Subcutaneous abdominal adipose tissue (tissue), 5 donors: ENCODE results near the gene YWHAG.
"Not testable (repeated sequence)": the region's sequence is repeated elsewhere in the genome, so short reads cannot be mapped to it uniquely, and the experiment has no call there.

Experiments
- H3K27ac ChIP-seq: one replicate; pipeline ENCODE4 v1.7.0; 2013; ENCODE audit warnings: low read depth, mild to moderate bottlenecking, inconsistent platforms, low read length, moderate library complexity
- H3K27me3 ChIP-seq, 5 donors: one replicate each; pipeline ENCODE4 v1.7.0; 2013; ENCODE audit warnings: low read length in 5 of 5, inconsistent platforms in 1 of 5; ENCODE audit not compliant: control insufficient read depth in 5 of 5, insufficient read depth in 4 of 5
- H3K36me3 ChIP-seq, 5 donors: one replicate each; pipeline ENCODE4 v1.7.0; 2013; ENCODE audit warnings: low read length in 5 of 5; ENCODE audit not compliant: control insufficient read depth in 5 of 5, insufficient read depth in 5 of 5
- H3K4me1 ChIP-seq, 5 donors: one replicate each; pipeline ENCODE4 v1.7.0; 2013; ENCODE audit warnings: low read length in 5 of 5, mild to moderate bottlenecking in 3 of 5, moderate library complexity in 1 of 5; ENCODE audit not compliant: control insufficient read depth in 5 of 5, insufficient read depth in 5 of 5
- H3K4me3 ChIP-seq, 5 donors: one replicate each; pipeline ENCODE4 v1.7.0; 2013; ENCODE audit warnings: low read length in 5 of 5, low read depth in 1 of 5
- H3K9ac ChIP-seq, 5 donors: one replicate each; pipeline ENCODE4 v1.7.0; 2013; ENCODE audit warnings: low read length in 5 of 5, mild to moderate bottlenecking in 4 of 5, moderate library complexity in 3 of 5
- H3K9me3 ChIP-seq, 5 donors: one replicate each; pipeline ENCODE4 v1.7.0; 2013; ENCODE audit warnings: low read length in 5 of 5; ENCODE audit not compliant: control insufficient read depth in 5 of 5
- donor health status: healthy.
- donor health status: healthy.
- donor health status: healthy.
- donor health status: healthy.
- donor health status: healthy.

Gene YWHAG

DNA sequence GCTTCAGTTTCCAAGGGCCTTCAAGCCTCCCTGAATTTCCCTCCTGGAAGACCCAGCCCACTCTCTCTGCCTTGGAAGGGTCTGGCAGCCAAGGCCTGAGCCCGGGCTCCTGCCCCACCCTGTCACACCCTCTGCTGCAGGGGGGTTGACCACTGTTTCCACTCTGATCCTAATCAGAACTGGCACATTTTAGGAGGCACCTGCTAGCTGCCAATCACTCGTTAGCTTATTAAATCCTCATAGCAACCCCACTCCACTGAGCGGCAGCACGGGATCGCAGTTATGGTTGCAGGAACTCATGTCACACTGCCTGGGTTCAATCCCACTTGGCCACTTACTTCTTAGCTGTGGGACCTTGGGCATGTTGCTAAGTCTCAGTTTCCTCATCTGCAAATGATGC, 43.4 kb downstream of the YWHAG start:
- Histone ChIP-seq H3K4me3 (no peak overlapping the region), H3K27me3 (no peaks in the 10 kb centered on the region), H3K36me3 (peaks cover 0 to 3% (median 0%) of the 10 kb centered on the region in 5 donors), H3K4me1 (peaks cover 2 to 45% (median 41%) of the 10 kb centered on the region in 5 donors), H3K9ac (no peak overlapping the region), H3K9me3 (no peaks in the 10 kb centered on the region), H3K27ac (peak overlapping the region; percentile 14)

DNA sequence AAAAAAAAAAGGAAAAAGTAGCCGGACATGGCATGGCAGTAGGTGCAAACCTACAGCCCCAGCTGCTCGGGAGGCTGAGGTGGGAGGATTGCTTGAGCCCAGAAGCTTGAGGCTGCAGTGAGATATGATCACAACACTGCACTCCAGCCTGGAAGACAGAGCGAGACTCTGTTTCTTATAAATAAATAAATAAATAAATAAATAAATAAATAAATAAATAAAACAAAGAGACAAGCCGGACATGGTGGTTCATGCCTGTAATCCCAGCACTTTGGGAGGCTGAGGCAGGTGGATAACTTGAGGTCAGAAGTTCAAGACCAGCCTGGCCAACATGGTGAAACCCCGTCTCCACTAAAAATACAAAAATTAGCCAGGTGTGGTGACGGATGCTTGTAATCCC, 44.1 kb downstream of the YWHAG start:
- H3K9ac ChIP-seq, H3K36me3 ChIP-seq, H3K27me3 ChIP-seq, H3K9me3 ChIP-seq, H3K4me3 ChIP-seq: not testable (repeated sequence)
- Histone ChIP-seq H3K27ac (peak overlapping the region; percentile 50), H3K4me1 (peaks cover 2 to 44% (median 39%) of the 10 kb centered on the region in 5 donors)

DNA sequence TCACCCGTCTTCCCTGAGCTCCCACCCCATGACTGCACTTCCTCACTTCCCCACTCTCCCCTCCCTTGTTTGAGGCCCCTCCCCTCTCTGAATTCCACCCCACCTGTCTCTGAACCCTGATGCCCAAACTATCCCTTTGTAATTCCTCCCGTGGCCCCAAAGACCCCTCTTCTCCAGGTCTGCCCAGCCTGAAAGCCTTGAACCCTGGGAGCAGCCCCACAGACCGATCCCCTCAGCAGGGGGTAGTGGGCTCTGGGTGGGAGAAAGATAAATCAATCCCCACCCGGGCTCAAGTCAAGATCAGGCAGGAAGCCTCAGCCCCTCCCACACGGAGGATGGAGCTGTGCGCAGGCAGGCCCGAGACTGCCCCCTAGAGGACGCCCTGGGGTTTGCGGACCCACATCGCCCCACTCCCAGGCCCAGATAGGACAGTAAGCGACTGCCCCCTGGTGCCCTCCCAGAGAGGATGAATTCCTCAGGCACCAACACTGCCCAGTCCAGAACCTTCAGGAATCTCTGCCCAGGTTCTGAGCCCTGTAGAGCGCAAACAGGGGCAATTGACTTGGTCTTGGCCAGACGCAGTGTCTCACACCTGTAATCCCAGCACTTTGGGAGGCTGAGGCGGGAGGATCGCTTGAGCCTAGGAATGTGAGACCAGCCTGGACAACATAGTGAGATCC, 44.6 kb downstream of the YWHAG start:
- H3K36me3 ChIP-seq = no peaks in the 10 kb centered on the region
- H3K4me1 ChIP-seq = peaks cover 2 to 41% (median 33%) of the 10 kb centered on the region in 5 donors
- H3K27me3 ChIP-seq = no peaks in the 10 kb centered on the region
- H3K27ac ChIP-seq = peak overlapping the region; percentile 50
- no peak overlapping the region for H3K4me3 ChIP-seq
- no peaks in the 10 kb centered on the region for H3K9me3 ChIP-seq
- no peak overlapping the region for H3K9ac ChIP-seq

DNA sequence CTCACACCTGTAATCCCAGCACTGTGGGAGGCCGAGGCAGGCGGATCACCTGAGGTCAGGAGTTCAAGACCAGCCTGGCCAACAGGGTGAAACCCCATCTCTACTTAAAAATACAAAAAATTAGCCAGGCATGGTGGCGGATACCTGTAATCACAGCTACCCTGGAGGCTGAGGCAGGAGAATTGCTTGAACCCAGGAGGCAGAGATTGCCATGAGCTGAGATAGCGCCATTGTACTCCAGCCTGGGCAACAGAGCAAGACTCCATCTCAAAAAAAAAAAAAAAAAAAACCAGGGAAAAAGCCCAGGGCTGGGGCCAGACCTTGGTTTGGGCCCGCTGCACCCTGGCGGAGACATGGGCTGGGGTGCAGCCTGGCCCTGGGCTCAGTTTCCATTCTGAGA, 47.0 kb downstream of the YWHAG start:
- not testable (repeated sequence) for H3K9ac ChIP-seq, H3K9me3 ChIP-seq, H3K27ac ChIP-seq, H3K27me3 ChIP-seq, H3K36me3 ChIP-seq, H3K4me3 ChIP-seq
- H3K4me1 ChIP-seq = peaks cover 0 to 31% (median 20%) of the 10 kb centered on the region in 5 donors

DNA sequence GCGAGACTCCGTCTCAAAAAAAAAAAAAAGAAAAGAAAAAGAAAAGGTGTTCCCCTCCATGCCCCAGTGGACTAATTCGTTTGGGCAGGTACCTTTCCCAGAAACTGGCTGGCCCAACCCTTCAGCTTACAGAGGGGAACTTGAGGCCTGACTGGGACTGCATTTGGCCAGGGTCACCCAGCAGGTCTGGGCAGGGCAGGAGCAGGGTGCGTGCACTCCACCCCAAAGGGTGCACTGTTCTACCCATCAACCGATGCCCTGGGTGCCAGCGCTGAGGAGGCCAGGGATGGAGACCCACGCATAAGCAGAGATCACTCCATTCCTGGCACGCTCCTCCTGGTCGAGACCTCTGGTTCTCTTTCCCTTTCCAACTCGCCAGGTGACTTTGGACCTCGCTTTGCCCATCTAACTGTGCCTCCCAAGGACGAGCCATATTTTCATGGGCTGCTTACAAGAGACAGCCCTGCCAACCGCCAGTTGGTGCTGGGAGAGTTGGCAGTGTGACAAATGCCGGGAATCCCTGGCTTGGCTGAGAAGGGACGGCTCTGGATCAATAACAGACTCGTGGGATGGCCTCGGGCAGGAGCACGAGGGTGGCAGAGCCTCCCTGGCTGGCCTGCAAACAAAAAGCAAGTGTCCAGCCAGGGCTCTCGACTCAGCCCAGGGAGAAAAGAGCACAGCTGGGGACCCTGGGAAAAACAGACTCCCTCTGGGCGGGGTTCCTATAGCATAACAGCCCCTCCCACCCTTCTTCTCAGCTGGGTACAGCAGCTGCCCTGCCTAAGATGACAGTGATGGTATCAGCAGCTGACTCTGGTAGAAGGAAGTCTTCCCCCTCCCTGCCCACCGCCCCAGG, 48.5 kb downstream of the YWHAG start:
- H3K27me3 ChIP-seq = no peaks in the 10 kb centered on the region
- H3K9ac ChIP-seq = no peak overlapping the region
- H3K36me3 ChIP-seq = no peaks in the 10 kb centered on the region
- no peak overlapping the region for H3K27ac ChIP-seq
- H3K4me3 ChIP-seq = no peak overlapping the region
- no peaks in the 10 kb centered on the region for H3K9me3 ChIP-seq
- H3K4me1 ChIP-seq = peaks cover 0 to 37% (median 29%) of the 10 kb centered on the region in 5 donors

DNA sequence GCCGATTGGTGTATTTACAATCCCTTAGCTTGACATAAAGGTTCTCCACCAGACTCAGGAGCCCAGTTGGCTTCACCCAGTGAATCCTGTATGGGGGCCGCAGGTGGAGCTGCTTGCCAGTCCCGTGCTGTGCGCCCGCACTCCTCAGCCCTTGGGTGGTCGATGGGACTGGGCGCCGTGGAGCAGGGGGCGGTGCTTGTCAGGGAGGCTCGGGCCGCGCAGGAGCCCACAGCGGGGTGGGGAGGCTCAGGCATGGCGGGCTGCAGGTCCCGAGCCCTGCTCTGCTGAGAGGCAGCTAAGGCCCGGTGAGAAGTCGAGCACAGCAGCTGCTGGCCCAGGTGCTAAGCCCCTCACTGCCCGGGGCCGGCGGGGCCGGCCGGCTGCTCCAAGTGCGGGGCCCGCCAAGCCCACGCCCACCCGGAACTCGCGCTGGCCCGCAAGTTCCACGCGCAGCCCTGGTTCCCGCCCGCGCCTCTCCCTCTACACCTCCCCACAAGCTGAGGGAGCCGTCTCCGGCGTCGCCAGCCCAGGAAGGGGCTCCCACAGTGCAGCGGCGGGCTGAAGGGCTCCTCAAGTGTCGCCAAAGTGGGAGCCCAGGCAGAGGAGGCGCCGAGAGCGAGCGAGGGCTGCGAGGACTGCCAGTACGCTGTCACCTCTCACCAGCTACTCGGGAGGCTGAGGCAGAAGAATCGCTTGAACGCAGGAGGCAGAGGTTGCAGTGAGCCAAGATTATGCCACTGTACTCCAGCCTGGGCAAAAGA, 49.3 kb downstream of the YWHAG start:
- H3K36me3 ChIP-seq, H3K4me3 ChIP-seq, H3K9me3 ChIP-seq, H3K27ac ChIP-seq, H3K27me3 ChIP-seq, H3K9ac ChIP-seq: not testable (repeated sequence)
- peaks cover 3 to 44% (median 35%) of the 10 kb centered on the region in 5 donors for H3K4me1 ChIP-seq

DNA sequence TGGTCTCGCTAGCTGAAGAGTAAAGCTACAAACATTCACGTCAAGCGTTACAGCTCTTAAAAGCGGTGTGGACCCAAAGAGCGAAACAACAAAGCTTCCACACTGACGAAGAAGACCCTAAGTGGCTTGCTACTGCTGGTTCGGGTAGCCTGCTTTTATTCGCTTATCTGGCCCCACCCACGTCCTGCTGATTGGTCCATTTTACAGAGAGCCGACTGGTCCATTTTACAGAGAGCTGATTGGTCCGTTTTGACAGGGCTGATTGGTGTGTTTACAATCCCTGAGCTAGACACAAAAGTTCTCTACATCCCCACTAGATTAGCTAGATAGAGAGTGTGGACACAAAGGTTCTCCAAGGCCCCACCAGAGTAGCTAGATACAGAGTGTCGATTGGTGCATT, 49.9 kb downstream of the YWHAG start:
- peaks cover 3 to 47% (median 38%) of the 10 kb centered on the region in 5 donors for H3K4me1 ChIP-seq
- not testable (repeated sequence) for H3K36me3 ChIP-seq, H3K4me3 ChIP-seq, H3K9ac ChIP-seq, H3K27ac ChIP-seq, H3K27me3 ChIP-seq, H3K9me3 ChIP-seq

DNA sequence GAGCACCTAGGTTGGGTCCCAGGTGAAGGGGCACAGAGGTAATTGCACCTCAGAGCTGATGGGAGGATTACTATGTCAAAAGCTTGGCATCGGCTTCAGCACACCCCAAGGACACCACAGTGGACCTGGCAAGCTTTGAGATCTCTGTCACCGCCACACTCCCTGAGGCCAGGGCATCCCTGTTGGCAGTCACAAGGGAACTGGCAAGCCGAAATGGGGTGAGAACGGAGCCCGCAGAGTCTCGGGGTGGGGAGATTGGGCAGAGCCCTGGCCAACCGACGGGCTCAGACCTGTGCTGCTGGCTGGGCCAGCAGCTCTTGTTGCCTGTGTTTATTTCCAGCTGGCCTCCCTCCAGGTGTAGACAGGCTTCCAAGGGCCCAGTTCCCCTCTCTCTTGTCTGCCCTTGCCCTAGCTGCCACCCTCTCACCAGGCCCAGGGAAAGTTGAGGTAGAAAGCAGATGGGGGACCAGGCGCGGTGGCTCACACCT, 53.9 kb downstream of the YWHAG start:
- Histone ChIP-seq H3K27ac (peak overlapping the region; percentile 98), H3K9ac (peak overlapping the region in 3 of 5 donors; percentile 21 to 63 (median 60)), H3K9me3 (no peaks in the 10 kb centered on the region), H3K4me3 (peak overlapping the region in 4 of 5 donors; percentile 2 to 32 (median 20)), H3K4me1 (peaks cover 3 to 48% (median 32%) of the 10 kb centered on the region in 5 donors), H3K27me3 (no peaks in the 10 kb centered on the region), H3K36me3 (peaks cover 0 to 7% (median 3%) of the 10 kb centered on the region in 5 donors)

DNA sequence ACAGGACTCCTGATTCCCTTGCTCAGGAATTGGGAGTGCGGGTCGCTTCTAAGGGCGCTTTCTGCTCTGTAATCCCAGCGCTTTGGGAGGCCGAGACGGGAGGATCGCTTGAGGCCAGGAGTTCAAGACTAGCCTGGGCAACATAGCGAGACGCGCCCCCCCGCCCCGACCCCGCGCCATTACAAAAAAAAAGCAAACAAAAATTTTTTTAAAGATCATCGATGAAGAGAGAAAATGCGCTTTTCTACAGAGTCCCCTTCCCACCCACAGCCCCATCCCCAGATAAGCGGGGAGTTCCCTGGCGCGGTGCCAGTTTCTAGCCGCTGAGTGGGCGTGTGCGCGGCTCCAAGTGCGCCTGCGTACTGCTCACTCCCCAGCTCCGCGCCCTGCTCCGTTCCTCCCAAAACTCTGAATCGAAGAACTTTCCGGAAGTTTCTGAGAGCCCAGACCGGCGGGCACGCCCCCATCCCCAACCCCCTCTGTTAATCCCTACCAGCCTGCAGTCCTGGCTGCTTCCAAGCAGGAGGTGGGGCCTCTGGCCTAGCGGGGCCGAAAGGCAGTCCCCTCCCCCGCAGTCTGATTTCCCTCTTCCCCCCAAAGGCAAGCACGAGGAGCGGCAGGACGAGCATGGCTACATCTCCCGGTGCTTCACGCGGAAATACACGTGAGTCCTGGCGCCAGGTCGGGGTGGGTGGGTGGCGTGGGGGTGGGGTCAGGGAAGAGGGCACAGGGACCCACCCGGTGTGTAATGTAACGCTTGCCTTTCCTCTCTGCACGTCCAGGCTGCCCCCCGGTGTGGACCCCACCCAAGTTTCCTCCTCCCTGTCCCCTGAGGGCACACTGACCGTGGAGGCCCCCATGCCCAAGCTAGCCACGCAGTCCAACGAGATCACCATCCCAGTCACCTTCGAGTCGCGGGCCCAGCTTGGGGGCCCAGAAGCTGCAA, 55.3 kb downstream of the YWHAG start:
- Histone ChIP-seq H3K4me3 (peak overlapping the region; percentile 63 to 92 (median 74)), H3K36me3 (peaks cover 0 to 7% (median 3%) of the 10 kb centered on the region in 5 donors), H3K27me3 (no peaks in the 10 kb centered on the region), H3K9ac (peak overlapping the region; percentile 87 to 91 (median 89)), H3K4me1 (peaks cover 3 to 48% (median 32%) of the 10 kb centered on the region in 5 donors), H3K27ac (peak overlapping the region; percentile 98), H3K9me3 (no peaks in the 10 kb centered on the region)
